Mucosa of rectum (tissue), 2 donors: ENCODE results near the gene PRDM10.

Source experiments
- H3K27ac ChIP-seq, 2 donors: one replicate each; pipeline ENCODE4 v1.7.0; 2013; ENCODE audit warnings: inconsistent platforms in 2 of 2, low read depth in 2 of 2, low read length in 2 of 2
- H3K27me3 ChIP-seq, 2 donors: one replicate each; pipeline ENCODE4 v1.7.0; 2013; ENCODE audit warnings: low read length in 2 of 2; ENCODE audit not compliant: control insufficient read depth in 2 of 2, insufficient read depth in 2 of 2
- H3K36me3 ChIP-seq, 2 donors: one replicate each; pipeline ENCODE4 v1.7.0; 2013; ENCODE audit warnings: low read length in 2 of 2; ENCODE audit not compliant: control insufficient read depth in 2 of 2, insufficient read depth in 2 of 2
- H3K4me1 ChIP-seq, 2 donors: one replicate each; pipeline ENCODE4 v1.7.0; 2013; ENCODE audit warnings: low read length in 2 of 2, mild to moderate bottlenecking in 1 of 2; ENCODE audit not compliant: control insufficient read depth in 2 of 2, insufficient read depth in 2 of 2
- H3K4me3 ChIP-seq, 2 donors: one replicate each; pipeline ENCODE4 v1.7.0; 2013; ENCODE audit warnings: low read length in 2 of 2
- H3K9ac ChIP-seq, 2 donors: one replicate each; pipeline ENCODE4 v1.7.0; 2013; ENCODE audit warnings: low read length in 2 of 2, low read depth in 1 of 2, mild to moderate bottlenecking in 1 of 2
- H3K9me3 ChIP-seq, 2 donors: one replicate each; pipeline ENCODE4 v1.7.0; 2013; ENCODE audit warnings: low read length in 2 of 2; ENCODE audit not compliant: control insufficient read depth in 2 of 2
- donor health status: healthy.
- donor health status: Normal muscosa, but diverticular disease.

The PRDM10 gene

GRCh38 chr11:129998107-129998506, 4.5 kb downstream of the PRDM10 start:
- H3K4me3 ChIP-seq = no peak overlapping the region
- no peak overlapping the region for H3K9ac ChIP-seq
- H3K27ac ChIP-seq = peak overlapping the region in 1 of 2 donors; percentile 70
- peaks cover 15 to 27% of the 10 kb centered on the region in 2 donors for H3K4me1 ChIP-seq
- H3K27me3 ChIP-seq = no peaks in the 10 kb centered on the region
- H3K36me3 ChIP-seq = no peaks in the 10 kb centered on the region
- H3K9me3 ChIP-seq = no peaks in the 10 kb centered on the region

- Histone ChIP-seq H3K4me3 (no peak overlapping the region), H3K27me3 (no peaks in the 10 kb centered on the region), H3K9me3 (no peaks in the 10 kb centered on the region), H3K9ac (peak overlapping the region in 1 of 2 donors; percentile 24), H3K36me3 (no peaks in the 10 kb centered on the region), H3K27ac (no peak overlapping the region), H3K4me1 (peaks cover 20 to 27% of the 10 kb centered on the region in 2 donors)
Measured at GRCh38 chr11:129997513-129997912, 5.1 kb downstream of the PRDM10 start.

- peak overlapping the region; percentile 52 to 58 for H3K27ac ChIP-seq
- peak overlapping the region in 1 of 2 donors; percentile 9 for H3K4me3 ChIP-seq
- no peaks in the 10 kb centered on the region for H3K9me3 ChIP-seq
- H3K27me3 ChIP-seq = no peaks in the 10 kb centered on the region
- H3K4me1 ChIP-seq = peaks cover 25 to 30% of the 10 kb centered on the region in 2 donors
- no peaks in the 10 kb centered on the region for H3K36me3 ChIP-seq
- no peak overlapping the region for H3K9ac ChIP-seq
Measured at GRCh38 chr11:129996113-129996870, 6.3 kb downstream of the PRDM10 start.

- Histone ChIP-seq H3K4me1 (peaks cover 21 to 22% of the 10 kb centered on the region in 2 donors), H3K36me3 (no peaks in the 10 kb centered on the region), H3K27ac (no peak overlapping the region)
Measured at GRCh38 chr11:129995163-129995562, 7.5 kb downstream of the PRDM10 start.

GRCh38 chr11:129992161-129992944, 10.3 kb downstream of the PRDM10 start:
- H3K9ac ChIP-seq = no peak overlapping the region
- H3K27ac ChIP-seq = no peak overlapping the region
- H3K4me3 ChIP-seq = no peak overlapping the region
- no peaks in the 10 kb centered on the region for H3K9me3 ChIP-seq
- peaks cover 18 to 19% of the 10 kb centered on the region in 2 donors for H3K4me1 ChIP-seq
- no peaks in the 10 kb centered on the region for H3K27me3 ChIP-seq
- no peaks in the 10 kb centered on the region for H3K36me3 ChIP-seq

More at GRCh38 chr11:129995163-129995562, 7.5 kb downstream of the PRDM10 start:
- no peaks in the 10 kb centered on the region for H3K27me3 ChIP-seq
- no peaks in the 10 kb centered on the region for H3K9me3 ChIP-seq
- no peak overlapping the region for H3K4me3 ChIP-seq
- no peak overlapping the region for H3K9ac ChIP-seq

GRCh38 chr11:129989149-129989813, 13.4 kb downstream of the PRDM10 start:
- Histone ChIP-seq H3K27ac (peak overlapping the region; percentile 28 to 52), H3K9me3 (no peaks in the 10 kb centered on the region), H3K9ac (no peak overlapping the region), H3K27me3 (no peaks in the 10 kb centered on the region), H3K4me1 (peaks cover 10 to 12% of the 10 kb centered on the region in 2 donors), H3K36me3 (no peaks in the 10 kb centered on the region), H3K4me3 (no peak overlapping the region)

GRCh38 chr11:129987950-129988349, 14.7 kb downstream of the PRDM10 start:
- Histone ChIP-seq H3K4me1 (peaks cover 10 to 12% of the 10 kb centered on the region in 2 donors), H3K4me3 (no peak overlapping the region), H3K27ac (no peak overlapping the region), H3K9ac (no peak overlapping the region), H3K27me3 (no peaks in the 10 kb centered on the region), H3K36me3 (no peaks in the 10 kb centered on the region), H3K9me3 (no peaks in the 10 kb centered on the region)

GRCh38 chr11:129985823-129986222, 16.8 kb downstream of the PRDM10 start:
- Histone ChIP-seq H3K36me3 (no peaks in the 10 kb centered on the region), H3K9ac (no peak overlapping the region), H3K4me1 (peaks cover 1 to 7% of the 10 kb centered on the region in 2 donors), H3K9me3 (no peaks in the 10 kb centered on the region), H3K4me3 (no peak overlapping the region), H3K27me3 (no peaks in the 10 kb centered on the region), H3K27ac (no peak overlapping the region)

GRCh38 chr11:129980086-129980485, 22.5 kb downstream of the PRDM10 start:
- Histone ChIP-seq H3K27ac (no peak overlapping the region), H3K27me3 (no peaks in the 10 kb centered on the region), H3K36me3 (no peaks in the 10 kb centered on the region), H3K9me3 (no peaks in the 10 kb centered on the region), H3K4me3 (no peak overlapping the region), H3K9ac (no peak overlapping the region), H3K4me1 (no peaks in the 10 kb centered on the region)
